ENCODE measurements around the gene GPR157.

GRCh38 chr1:9079988-9080704 is 48.8 kb downstream of the GPR157 start:
- TF ChIP-seq POLR2A (IDR thresholded peaks at IDR 0.05; ENCODE audit: insufficient read depth in 1 of 2, low read depth in 2 of 2, low read length in 2 of 2) (no peak), ZFYVE20 (CRISPR knock-in tag; IDR thresholded peaks at IDR 0.05; ENCODE audit: borderline replicate concordance, low read depth) (no peak), CTCF (CRISPR knock-in tag; IDR thresholded peaks at IDR 0.05) (no peak), CREM (IDR thresholded peaks at IDR 0.05) (no peak), CREM (CRISPR knock-in tag; IDR thresholded peaks at IDR 0.05) (no peak), BRCA1 (CRISPR knock-in tag; IDR thresholded peaks at IDR 0.05) (no peak), ATF2 (CRISPR knock-in tag; IDR thresholded peaks at IDR 0.05) (no peak), JUN (CRISPR knock-in tag; IDR thresholded peaks at IDR 0.05) (no peak), PBX3 (CRISPR knock-in tag; IDR thresholded peaks at IDR 0.05; ENCODE audit: borderline replicate concordance) (no peak), HDAC6 (IDR thresholded peaks at IDR 0.05; ENCODE audit: low read depth, low read length) (no peak)

Data from HepG2 (cell line).